Raji (cell line): ENCODE measurements around the gene SNRPE.

Experiments used
- POLR2A ChIP-seq: IDR thresholded peaks from 2 replicates; pipeline ENCODE4 v1.6.1; 2011; ENCODE audit warnings: low read depth, low read length, control low read depth; ENCODE audit not compliant: insufficient read depth

SNRPE gene

DNA sequence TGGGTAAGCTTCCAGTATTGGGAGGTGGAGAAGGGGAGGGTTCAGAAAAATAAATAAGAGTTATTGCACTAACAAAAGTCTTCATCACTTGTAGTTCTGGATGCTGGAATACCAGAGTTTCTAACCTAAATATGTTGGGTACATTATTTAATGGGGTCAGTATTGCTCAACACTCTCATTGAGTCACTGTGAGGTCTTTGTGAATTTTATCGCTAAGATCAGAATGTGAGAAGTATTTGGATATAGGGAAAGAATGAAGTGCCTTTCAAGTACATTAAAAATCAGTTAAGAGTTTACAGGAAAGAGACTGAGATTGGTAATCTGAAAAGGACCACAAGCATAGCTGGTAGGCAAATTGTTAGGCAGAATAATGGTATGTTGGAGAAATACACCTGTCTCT lies 8.8 kb downstream of the SNRPE start:
- TF ChIP-seq POLR2A = no peak

DNA sequence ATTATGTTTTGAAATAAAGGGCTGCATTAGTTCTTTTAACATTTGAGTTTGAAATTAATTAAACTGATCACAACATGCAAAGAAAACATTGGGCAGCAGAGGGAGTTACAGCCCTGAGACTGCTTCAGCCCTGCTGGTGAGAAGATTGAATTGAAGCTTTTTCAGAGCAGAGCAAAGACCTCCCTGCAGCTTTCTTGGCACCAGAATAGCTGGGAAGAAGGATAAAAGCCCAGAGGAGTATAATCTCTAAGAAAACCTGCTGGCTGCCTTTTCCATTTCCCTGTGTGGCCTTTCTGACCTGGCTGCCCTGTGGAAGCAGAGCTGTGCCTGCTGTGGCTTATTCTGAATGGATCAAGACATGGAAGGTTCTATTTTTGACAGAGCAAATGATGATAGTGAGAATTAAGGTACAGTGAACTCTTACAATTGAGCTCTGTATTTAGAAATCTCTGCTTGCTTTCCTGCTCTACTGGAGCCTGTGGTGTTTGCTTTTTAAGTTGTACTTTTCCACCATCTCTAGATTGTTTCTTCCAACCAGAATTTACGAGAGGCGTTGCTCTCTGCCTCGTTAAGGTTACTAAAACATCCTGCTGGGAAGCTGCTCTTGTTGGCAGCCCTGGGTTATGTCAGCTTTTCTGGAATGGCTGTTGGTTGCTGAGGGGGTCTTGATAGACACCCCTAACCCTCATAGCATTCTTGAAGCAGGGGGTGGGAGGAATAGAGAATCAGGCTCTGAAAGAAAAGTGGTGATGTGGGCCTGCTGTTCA lies 9.9 kb downstream of the SNRPE start:
- TF ChIP-seq POLR2A = no peak

GRCh38 chr1:203873094-203873493 lies 11.7 kb downstream of the SNRPE start:
- TF ChIP-seq POLR2A = no peak

- TF ChIP-seq POLR2A = no peak
These were observed 17.0 kb downstream of the SNRPE start for GRCh38 chr1:203878422-203878821.

DNA sequence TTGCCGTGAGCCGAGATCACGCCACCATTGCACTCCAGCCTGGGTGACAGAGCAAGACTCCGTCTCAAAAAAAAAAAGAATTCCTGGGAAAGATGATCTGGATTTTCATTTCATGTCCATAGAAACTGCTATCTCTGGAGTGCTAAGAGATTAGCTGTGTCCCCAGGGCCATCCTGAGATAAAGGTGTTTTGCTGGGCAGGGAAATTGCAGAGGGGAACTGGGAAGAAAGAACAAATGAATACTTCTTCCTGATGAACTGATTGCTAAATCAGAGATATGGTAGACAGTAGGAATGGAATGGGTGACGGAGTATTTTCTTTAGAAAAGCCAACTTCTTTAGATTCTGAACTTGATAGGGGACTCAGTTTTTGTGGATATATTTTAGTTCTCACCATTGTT lies 19.2 kb downstream of the SNRPE start:
- TF ChIP-seq POLR2A = no peak

GRCh38 chr1:203888807-203889251 lies 27.4 kb downstream of the SNRPE start:
- TF ChIP-seq POLR2A = no peak

DNA sequence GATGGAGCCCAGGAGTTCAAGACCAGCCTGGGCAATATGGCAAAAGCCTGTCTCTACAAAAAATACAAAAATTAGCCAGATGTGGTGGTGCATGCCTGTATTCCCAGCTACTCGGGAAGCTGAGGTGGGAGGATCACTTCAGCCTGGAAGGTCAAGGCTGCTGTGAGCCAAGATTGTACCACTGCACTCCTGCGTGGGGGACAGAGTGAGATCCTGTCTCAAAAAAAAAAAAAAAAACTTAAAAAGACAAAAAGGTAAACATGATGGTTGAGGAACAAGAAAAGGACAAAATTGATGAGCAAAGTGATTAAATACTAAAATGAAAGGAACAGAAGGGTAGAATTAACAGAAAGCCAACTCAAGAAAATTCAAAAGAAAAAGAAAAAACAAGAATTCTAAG lies 30.6 kb downstream of the SNRPE start:
- no peak for TF ChIP-seq POLR2A

DNA sequence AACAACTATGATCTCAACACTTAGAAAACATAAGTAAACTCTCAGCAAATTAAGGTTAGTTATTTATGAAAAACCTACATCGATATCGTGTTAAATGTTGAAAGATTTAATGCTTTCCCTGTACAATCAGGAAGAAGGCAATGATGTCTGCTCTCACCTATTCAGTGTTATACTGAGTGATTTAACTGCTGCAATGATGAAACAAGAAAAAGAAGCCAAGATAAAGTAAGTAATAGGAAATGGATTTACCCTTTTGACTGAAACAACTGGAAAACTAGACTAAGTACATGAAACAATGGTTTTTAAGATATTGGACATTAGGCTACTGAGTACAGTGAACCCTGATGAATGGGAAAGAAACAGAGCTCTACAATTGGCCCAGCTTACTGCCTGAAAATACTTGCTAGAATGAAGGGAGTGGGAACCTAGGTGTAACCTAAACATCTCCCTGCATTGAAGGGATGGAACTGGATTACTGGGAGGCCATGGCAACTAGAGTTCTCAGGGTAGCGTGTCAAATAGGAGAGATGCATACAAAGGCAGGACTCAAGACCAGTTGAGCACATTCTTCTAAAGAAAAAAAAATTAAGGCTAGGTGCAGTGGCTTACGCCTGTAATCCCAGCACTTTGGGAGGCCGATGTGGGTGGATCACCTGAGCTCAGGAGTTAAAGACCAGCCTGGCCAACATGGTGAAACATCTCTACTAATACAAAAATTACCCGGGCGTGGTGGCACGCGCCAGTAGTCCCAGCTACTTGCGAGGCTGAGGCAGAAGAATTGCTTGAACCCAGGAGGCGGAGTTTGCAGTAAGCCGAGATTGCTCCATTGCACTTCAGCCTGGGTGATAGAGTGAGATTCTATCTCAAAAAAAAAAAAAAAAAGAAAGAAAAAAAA lies 37.3 kb downstream of the SNRPE start:
- TF ChIP-seq POLR2A = no peak

- TF ChIP-seq POLR2A = no peak
These were observed 37.9 kb downstream of the SNRPE start for GRCh38 chr1:203899353-203899716.

DNA sequence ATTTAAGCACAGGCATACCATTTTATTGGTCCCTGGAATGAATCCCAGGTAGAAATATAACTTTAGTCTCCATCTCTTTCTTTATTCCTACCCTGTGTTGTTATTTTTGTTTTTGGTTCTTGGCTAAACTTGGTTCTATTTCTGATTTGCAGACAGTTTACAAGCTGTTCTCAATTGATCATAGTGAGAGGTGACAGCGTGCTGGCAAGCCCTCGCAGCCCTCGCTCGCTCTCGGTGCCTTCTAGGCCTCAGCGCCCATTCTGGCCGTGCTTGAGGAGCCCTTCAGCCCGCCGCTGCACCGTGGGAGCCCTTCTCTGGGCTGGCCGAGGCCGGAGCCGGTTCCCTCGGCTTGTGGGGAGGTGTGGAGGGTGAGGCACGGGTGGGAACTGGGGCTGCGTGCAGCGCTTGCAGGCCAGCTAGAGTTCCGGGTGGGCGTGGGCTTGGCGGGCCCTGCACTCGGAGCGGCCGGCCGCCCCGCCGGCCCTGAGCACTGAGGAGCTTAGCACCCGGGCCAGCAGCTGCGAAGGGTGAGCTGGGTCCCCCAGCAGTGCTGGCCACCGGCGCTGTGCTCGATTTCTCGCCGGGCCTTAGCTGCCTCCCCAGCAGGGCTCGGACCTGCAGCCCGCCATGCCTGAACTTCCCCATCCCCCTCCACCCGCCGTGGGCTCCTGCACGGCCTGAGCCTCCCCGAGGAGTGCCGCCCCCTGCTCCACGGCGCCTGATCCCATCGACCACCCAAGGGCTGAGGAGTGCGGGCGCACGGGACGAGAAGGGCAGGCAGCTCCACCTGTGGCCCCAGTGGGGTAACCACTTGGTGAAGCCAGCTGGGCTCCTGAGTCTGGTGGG lies 38.7 kb downstream of the SNRPE start:
- TF ChIP-seq POLR2A = no peak

GRCh38 chr1:203901581-203901980 lies 40.2 kb downstream of the SNRPE start:
- TF ChIP-seq POLR2A = no peak

GRCh38 chr1:203905275-203905674 lies 43.9 kb downstream of the SNRPE start:
- TF ChIP-seq POLR2A = no peak

DNA sequence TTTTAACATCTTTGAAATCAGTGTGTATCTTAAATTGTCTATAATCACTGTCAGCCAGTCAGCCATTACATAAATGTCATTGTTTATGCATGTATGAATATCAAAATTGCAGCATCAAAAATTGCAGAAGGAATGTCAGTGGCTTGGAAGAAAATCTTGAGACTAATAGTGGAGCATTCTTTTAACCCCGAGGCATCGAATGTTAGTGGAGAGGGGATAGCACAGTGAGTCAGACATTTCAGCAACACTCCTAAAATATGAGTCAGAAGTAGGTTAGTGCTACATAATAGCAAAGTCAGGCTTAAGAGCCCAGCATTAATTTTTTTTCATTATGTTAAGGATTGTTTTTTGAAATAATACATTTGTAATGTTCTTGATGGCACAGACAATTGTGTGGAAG lies 45.5 kb downstream of the SNRPE start:
- no peak for TF ChIP-seq POLR2A

DNA sequence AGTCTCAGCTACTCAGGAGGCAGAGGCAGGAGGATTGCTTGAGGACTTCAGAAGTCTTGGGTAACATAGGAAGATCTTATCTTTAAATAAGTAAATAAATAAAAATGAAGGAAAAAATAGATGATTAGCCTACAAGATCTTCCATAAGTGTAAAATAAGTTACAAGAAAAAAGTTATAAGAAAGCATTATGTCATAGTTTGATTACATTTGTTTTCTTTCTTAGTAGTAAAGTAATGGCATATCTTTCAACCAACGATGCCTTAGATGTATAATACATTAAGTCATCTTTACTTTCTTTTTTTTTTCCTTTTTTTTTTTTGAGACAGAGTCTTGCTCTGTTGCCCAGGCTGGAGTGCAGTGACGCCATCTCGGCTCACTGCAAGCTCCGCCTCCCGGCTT lies 46.5 kb downstream of the SNRPE start:
- no peak for TF ChIP-seq POLR2A

DNA sequence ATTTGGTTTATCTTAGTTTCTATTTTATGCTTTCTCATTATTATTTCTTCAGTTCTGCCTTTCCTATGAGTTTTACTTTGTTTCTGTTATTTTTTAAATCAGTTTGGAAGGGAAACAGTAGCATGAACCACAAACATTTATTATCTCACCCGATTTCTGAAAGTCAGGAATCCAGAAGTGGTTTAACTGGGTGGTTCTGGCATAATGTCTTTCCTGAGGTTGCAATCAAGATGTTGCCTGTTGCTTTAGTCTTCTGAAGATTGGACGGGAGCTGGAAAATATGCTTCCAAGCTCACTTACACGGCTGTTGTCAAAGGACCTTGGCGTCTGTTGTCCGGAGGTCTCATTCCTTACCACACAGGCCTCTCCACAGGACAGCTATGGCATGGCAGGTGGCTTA lies 50.4 kb downstream of the SNRPE start:
- no peak for TF ChIP-seq POLR2A
